Stomach (tissue), 4 donors: ENCODE measurements around the gene CLTCL1.

Source experiments
- EP300 ChIP-seq: sonication (generic); formaldehyde crosslinking; IDR thresholded peaks from one replicate; pipeline ENCODE4 v1.6.1; 2017; ENCODE audit warnings: antibody characterized with exemption
- POLR2A ChIP-seq, 4 donors: fragments of 450-650 bp; IDR thresholded peaks; one replicate each; pipeline ENCODE4 v1.6.1; 2016; ENCODE audit warnings: antibody characterized with exemption in 4 of 4, control low read depth in 2 of 4, mild to moderate bottlenecking in 1 of 4, moderate library complexity in 1 of 4
- POLR2AphosphoS5 ChIP-seq, 3 donors: sonication (generic); formaldehyde crosslinking; IDR thresholded peaks; one replicate each; pipeline ENCODE4 v1.6.1; 2016; ENCODE audit warnings: antibody characterized with exemption in 3 of 3
- TF ChIP-seq, protein P1 (sequence below), 7 experiments: fragments of 450-650 bp in 4 of 7; fragments of 200-600 bp in 3 of 7; sonication (generic) in 3 of 7; IDR thresholded peaks; one replicate each; pipeline ENCODE4 v1.5.1; 2016 to 2019; ENCODE audit warnings: antibody characterized with exemption in 7 of 7, control low read depth in 2 of 7, mild to moderate bottlenecking in 1 of 7

DNA sequence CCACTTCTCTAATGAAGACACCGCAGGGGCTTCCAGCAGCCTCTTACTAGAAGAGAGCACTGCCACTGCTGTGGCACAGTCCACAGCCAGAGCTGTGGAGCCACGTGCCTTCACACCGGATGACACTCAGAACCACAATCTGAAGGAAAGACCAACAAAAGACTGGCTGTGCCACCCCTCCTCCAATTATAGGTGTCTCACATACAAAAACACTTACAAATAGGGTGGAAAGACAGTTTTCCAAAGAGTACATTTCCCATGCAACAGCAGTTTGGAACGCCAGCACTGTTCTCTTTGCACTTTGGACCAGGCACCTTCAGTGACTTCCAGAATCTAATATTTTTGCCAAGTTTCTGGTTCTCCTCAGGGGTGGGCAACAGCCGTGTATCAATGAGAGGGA lies 74.9 kb downstream of the CLTCL1 start:
- TF ChIP-seq EP300: no peak
- TF ChIP-seq, protein P1, sequence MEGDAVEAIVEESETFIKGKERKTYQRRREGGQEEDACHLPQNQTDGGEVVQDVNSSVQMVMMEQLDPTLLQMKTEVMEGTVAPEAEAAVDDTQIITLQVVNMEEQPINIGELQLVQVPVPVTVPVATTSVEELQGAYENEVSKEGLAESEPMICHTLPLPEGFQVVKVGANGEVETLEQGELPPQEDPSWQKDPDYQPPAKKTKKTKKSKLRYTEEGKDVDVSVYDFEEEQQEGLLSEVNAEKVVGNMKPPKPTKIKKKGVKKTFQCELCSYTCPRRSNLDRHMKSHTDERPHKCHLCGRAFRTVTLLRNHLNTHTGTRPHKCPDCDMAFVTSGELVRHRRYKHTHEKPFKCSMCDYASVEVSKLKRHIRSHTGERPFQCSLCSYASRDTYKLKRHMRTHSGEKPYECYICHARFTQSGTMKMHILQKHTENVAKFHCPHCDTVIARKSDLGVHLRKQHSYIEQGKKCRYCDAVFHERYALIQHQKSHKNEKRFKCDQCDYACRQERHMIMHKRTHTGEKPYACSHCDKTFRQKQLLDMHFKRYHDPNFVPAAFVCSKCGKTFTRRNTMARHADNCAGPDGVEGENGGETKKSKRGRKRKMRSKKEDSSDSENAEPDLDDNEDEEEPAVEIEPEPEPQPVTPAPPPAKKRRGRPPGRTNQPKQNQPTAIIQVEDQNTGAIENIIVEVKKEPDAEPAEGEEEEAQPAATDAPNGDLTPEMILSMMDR (IDR thresholded peaks at IDR 0.05): no peak
- no peak for TF ChIP-seq POLR2AphosphoS5 (IDR thresholded peaks at IDR 0.05)
- no peak for TF ChIP-seq POLR2A (IDR thresholded peaks at IDR 0.05)
